Mesendoderm (in vitro differentiated cells): Measurements from ENCODE around the gene CLIC2. TPM values are rescaled to one million over a fixed set of nuclear protein-coding genes. Genes with fewer than 3 reads are reported as not detected.
"Not testable (repeated sequence)": the region's sequence is repeated elsewhere in the genome, so short reads cannot be mapped to it uniquely, and the experiment has no call there.

Experiments
- DNase-seq: peaks from one replicate; pipeline ENCODE4 v3.0.0; 2013
- H2AK5ac ChIP-seq: 2 replicates; pipeline ENCODE4 v1.6.1; 2013; ENCODE audit warnings: low read length, inconsistent platforms
- H2BK120ac ChIP-seq: 2 replicates; pipeline ENCODE4 v1.6.1; 2013; ENCODE audit warnings: low read depth, mild to moderate bottlenecking, low read length, moderate library complexity, mixed read lengths
- H2BK15ac ChIP-seq: replicated peaks from 2 replicates; pipeline ENCODE4 v1.6.1; 2013; ENCODE audit warnings: low read depth, mild to moderate bottlenecking, moderate library complexity
- H2BK5ac ChIP-seq: 2 replicates; pipeline ENCODE4 v1.6.1; 2013; ENCODE audit warnings: low read length, inconsistent platforms
- H3K18ac ChIP-seq: 2 replicates; pipeline ENCODE4 v1.6.1; 2013; ENCODE audit warnings: mild to moderate bottlenecking, low read length, mixed read lengths
- H3K23ac ChIP-seq: one replicate; pipeline ENCODE4 v1.6.1; 2013; ENCODE audit warnings: low read length
- H3K27ac ChIP-seq: 2 replicates; pipeline ENCODE4 v1.5.1; 2013; ENCODE audit warnings: low read depth, mild to moderate bottlenecking, inconsistent platforms, low read length, moderate library complexity
- H3K27me3 ChIP-seq: 2 replicates; pipeline ENCODE4 v1.6.1; 2013; ENCODE audit warnings: low read length, control low read depth, mild to moderate bottlenecking, inconsistent platforms; ENCODE audit not compliant: insufficient read depth, poor library complexity
- H3K36me3 ChIP-seq: 2 replicates; pipeline ENCODE4 v1.6.1; 2013; ENCODE audit warnings: low read length, inconsistent platforms; ENCODE audit not compliant: control insufficient read depth, insufficient read depth
- H3K4ac ChIP-seq: one replicate; pipeline ENCODE4 v1.6.1; 2013; ENCODE audit warnings: low read depth, mild to moderate bottlenecking, low read length, moderate library complexity
- H3K4me1 ChIP-seq: 2 replicates; pipeline ENCODE4 v1.6.1; 2013; ENCODE audit warnings: low read depth, low read length, inconsistent platforms; ENCODE audit not compliant: control insufficient read depth
- H3K4me2 ChIP-seq: 2 replicates; pipeline ENCODE4 v1.6.1; 2013; ENCODE audit warnings: low read length
- H3K4me3 ChIP-seq: 2 replicates; pipeline ENCODE4 v1.5.1; 2013; ENCODE audit warnings: mild to moderate bottlenecking, low read length
- H3K56ac ChIP-seq: one replicate; pipeline ENCODE4 v1.6.1; 2013; ENCODE audit warnings: low read length
- H3K79me1 ChIP-seq: 2 replicates; pipeline ENCODE4 v1.6.1; 2013; ENCODE audit warnings: low read length, inconsistent platforms
- H3K79me2 ChIP-seq: 2 replicates; pipeline ENCODE4 v1.6.1; 2013; ENCODE audit warnings: mild to moderate bottlenecking, low read length; ENCODE audit not compliant: control insufficient read depth, insufficient read depth
- H3K9ac ChIP-seq: 2 replicates; pipeline ENCODE4 v1.6.1; 2013; ENCODE audit warnings: low read length, inconsistent platforms
- H4K5ac ChIP-seq: one replicate; pipeline ENCODE4 v1.6.1; 2013; ENCODE audit warnings: low read length
- H4K8ac ChIP-seq: one replicate; pipeline ENCODE4 v1.6.1; 2013; ENCODE audit warnings: low read depth, mild to moderate bottlenecking, control low read depth, low read length, moderate library complexity
- WGBS: extraction: QIAGEN DNeasy Blood & Tissue Kit; methylation state at CpG from one replicate; pipeline ENCODE4 v1.1.7; 2013; ENCODE audit warnings: low lambda C conversion rate, missing lambda C conversion rate; ENCODE audit not compliant: insufficient coverage; ENCODE audit errors: extremely low coverage; 5-methylcytosine and 5-hydroxymethylcytosine counted together
- polyA plus RNA-seq, 2 experiments: library from polyadenylated mRNA; stranded (reverse); fragments of 200-250 nt; gene quantifications; one replicate each; pipeline ENCODE4 v1.2.3, GENCODE V29; 2013

Gene CLIC2
- 0.14 TPM for polyA plus RNA-seq (2013, experiment 1 of 2)
- 0.11 TPM for polyA plus RNA-seq (2013, experiment 2 of 2)

GRCh38 chrX:155334486-155335336 lies at the start of gene CLIC2:
CLIC2 (minus strand) TSS chrX:155334614; CDS start chrX:155334427, 187 bp downstream.
- DNase-seq = no peak
- H4K5ac ChIP-seq = no peak within 1 kb of the TSS
- H3K27me3 ChIP-seq = no peaks in the 10 kb centered on the region
- no peak within 1 kb of the TSS for H2BK120ac ChIP-seq
- no peak within 1 kb of the TSS for H3K27ac ChIP-seq
- no peak within 1 kb of the TSS for H3K4me3 ChIP-seq
- H3K36me3 ChIP-seq = no peaks in the 10 kb centered on the region
- no CpG with 5 or more reads among the region's 5 CpGs for WGBS
- no peak within 1 kb of the TSS for H4K8ac ChIP-seq
- H2BK5ac ChIP-seq = no peak within 1 kb of the TSS
- H3K4ac ChIP-seq = no peak within 1 kb of the TSS
- no peaks in the 10 kb centered on the region for H3K79me1 ChIP-seq
- H3K18ac ChIP-seq = no peak within 1 kb of the TSS
- H2BK15ac ChIP-seq = no peak within 1 kb of the TSS
- no peak within 1 kb of the TSS for H3K4me2 ChIP-seq
- H3K4me1 ChIP-seq = no peaks in the 10 kb centered on the region
- H3K56ac ChIP-seq = no peak within 1 kb of the TSS
- H3K79me2 ChIP-seq = no peaks in the 10 kb centered on the region
- H3K9ac ChIP-seq = no peak within 1 kb of the TSS
- H3K23ac ChIP-seq = no peak within 1 kb of the TSS
- H2AK5ac ChIP-seq = no peak within 1 kb of the TSS

DNA sequence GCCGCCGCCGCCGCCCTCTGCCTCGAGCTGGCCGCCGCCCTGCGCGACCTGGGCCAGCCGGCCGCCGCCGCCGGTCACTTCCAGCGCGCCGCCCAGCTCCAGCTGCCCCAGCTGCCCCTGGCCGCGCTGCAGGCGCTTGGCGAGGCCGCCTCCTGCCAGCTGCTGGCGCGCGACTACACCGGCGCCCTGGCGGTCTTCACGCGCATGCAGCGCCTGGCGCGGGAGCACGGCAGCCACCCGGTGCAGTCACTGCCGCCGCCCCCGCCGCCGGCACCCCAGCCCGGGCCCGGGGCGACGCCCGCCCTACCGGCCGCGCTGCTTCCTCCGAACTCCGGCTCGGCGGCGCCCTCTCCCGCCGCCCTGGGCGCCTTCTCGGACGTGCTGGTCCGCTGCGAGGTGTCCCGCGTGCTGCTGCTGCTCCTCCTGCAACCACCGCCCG lies 48.1 kb upstream of the CLIC2 start:
- not testable (repeated sequence) for H2BK120ac ChIP-seq, H3K27ac ChIP-seq, H3K23ac ChIP-seq, H3K79me1 ChIP-seq, H3K56ac ChIP-seq, H2BK5ac ChIP-seq, H3K27me3 ChIP-seq, H3K4me3 ChIP-seq, H2BK15ac ChIP-seq, H4K8ac ChIP-seq, DNase-seq, H2AK5ac ChIP-seq, H3K4me1 ChIP-seq, H3K4ac ChIP-seq, H3K18ac ChIP-seq, H4K5ac ChIP-seq, H3K9ac ChIP-seq, H3K4me2 ChIP-seq, H3K36me3 ChIP-seq, H3K79me2 ChIP-seq
- WGBS = no CpG with 5 or more reads among the region's 64 CpGs

GRCh38 chrX:155381843-155382528 lies 47.6 kb upstream of the CLIC2 start, which contains the start of gene F8A2:
F8A2 (plus strand) TSS chrX:155382095; CDS start chrX:155382115, 20 bp downstream.
- H3K79me2 ChIP-seq, H4K5ac ChIP-seq, H2AK5ac ChIP-seq, H2BK15ac ChIP-seq, H2BK120ac ChIP-seq, H3K79me1 ChIP-seq, H3K4ac ChIP-seq, DNase-seq, H3K9ac ChIP-seq, H3K4me3 ChIP-seq, H3K56ac ChIP-seq, H3K18ac ChIP-seq, H3K4me1 ChIP-seq, H3K27ac ChIP-seq, H4K8ac ChIP-seq, H3K4me2 ChIP-seq, H3K27me3 ChIP-seq, H3K23ac ChIP-seq, H2BK5ac ChIP-seq, H3K36me3 ChIP-seq: not testable (repeated sequence)
- no CpG with 5 or more reads among the region's 90 CpGs for WGBS

- not testable (repeated sequence) for H3K79me2 ChIP-seq, H3K27me3 ChIP-seq, H2BK120ac ChIP-seq, H3K56ac ChIP-seq, H4K5ac ChIP-seq, H4K8ac ChIP-seq, H2BK5ac ChIP-seq, H3K4me2 ChIP-seq, H3K27ac ChIP-seq, DNase-seq, H3K9ac ChIP-seq, H3K36me3 ChIP-seq, H3K4ac ChIP-seq, H3K23ac ChIP-seq, H2AK5ac ChIP-seq, H3K4me3 ChIP-seq, H2BK15ac ChIP-seq, H3K79me1 ChIP-seq, H3K18ac ChIP-seq, H3K4me1 ChIP-seq
- WGBS = no CpG with 5 or more reads among the region's 7 CpGs
Observed at GRCh38 chrX:155379802-155380201, 45.4 kb upstream of the CLIC2 start.

- H4K5ac ChIP-seq, H3K9ac ChIP-seq, H3K36me3 ChIP-seq, H3K4ac ChIP-seq, H2AK5ac ChIP-seq, H3K27me3 ChIP-seq, H2BK15ac ChIP-seq, DNase-seq, H3K18ac ChIP-seq, H2BK120ac ChIP-seq, H3K79me2 ChIP-seq, H4K8ac ChIP-seq, H3K56ac ChIP-seq, H3K4me3 ChIP-seq, H3K27ac ChIP-seq, H3K23ac ChIP-seq, H3K4me1 ChIP-seq, H2BK5ac ChIP-seq, H3K79me1 ChIP-seq, H3K4me2 ChIP-seq: not testable (repeated sequence)
- no CpG with 5 or more reads among the region's 9 CpGs for WGBS
Observed at GRCh38 chrX:155373777-155374458, 39.5 kb upstream of the CLIC2 start.
